Thyroid gland (tissue), 4 donors: ENCODE measurements around the gene CAPZB. TPM values are rescaled to one million over a fixed set of nuclear protein-coding genes. Genes with fewer than 3 reads are reported as not detected.

Experiments used
- DNase-seq, 2 donors: peaks; one replicate each; pipeline ENCODE4 v3.0.0-alpha.2; 2019
- H3K27ac ChIP-seq, 3 donors: fragments of 200-600 bp; sonication (generic); 1 replicate in 2 of 3; 2 replicates in 1 of 3; pipeline ENCODE4 v1.5.1; 2016 to 2019; ENCODE audit warnings: mild to moderate bottlenecking in 1 of 3, moderate library complexity in 1 of 3
- H3K27me3 ChIP-seq: fragments of 200-600 bp; sonication (generic); one replicate; pipeline ENCODE4 v1.5.1; 2019
- H3K36me3 ChIP-seq, 2 donors: fragments of 200-600 bp; sonication (generic); one replicate each; pipeline ENCODE4 v1.5.1; 2016 to 2019
- H3K4me1 ChIP-seq, 2 donors: fragments of 200-600 bp; sonication (generic); one replicate each; pipeline ENCODE4 v1.5.1; 2017 to 2019
- H3K4me3 ChIP-seq, 3 donors: fragments of 200-600 bp; sonication (generic); replicated peaks in 1 of 3; 1 replicate in 2 of 3; 2 replicates in 1 of 3; pipeline ENCODE4 v1.5.1; 2016; ENCODE audit warnings: mild to moderate bottlenecking in 1 of 3
- H3K9me3 ChIP-seq: fragments of 200-600 bp; sonication (generic); one replicate; pipeline ENCODE4 v1.5.1; 2017
- CTCF ChIP-seq, 6 experiments: fragments of 200-600 bp in 3 of 6; fragments of 450-650 bp in 3 of 6; sonication (generic) in 3 of 6; IDR thresholded peaks; one replicate each; pipeline ENCODE4 v1.5.1; 2016 to 2019; ENCODE audit warnings: antibody characterized with exemption in 6 of 6, mild to moderate bottlenecking in 2 of 6, inconsistent platforms in 1 of 6, moderate library complexity in 1 of 6
- POLR2A ChIP-seq, 2 donors: fragments of 450-650 bp; IDR thresholded peaks; one replicate each; pipeline ENCODE4 v1.6.1; 2017; ENCODE audit warnings: antibody characterized with exemption in 2 of 2, mild to moderate bottlenecking in 2 of 2, moderate library complexity in 1 of 2
- WGBS, 2 donors: methylation state at CpG; one replicate each; pipeline ENCODE4 v1.1.5; 2017; 5-methylcytosine and 5-hydroxymethylcytosine counted together
- intact Hi-C: fragments of 100-400 bp; cut with DNase I; formaldehyde crosslinking; loops from one replicate; pipeline ENCODE4 v1.15.1; 2023
- small RNA-seq: library from RNA; depleted of rRNA; stranded (forward); fragments of <200 nt; gene quantifications from one replicate; pipeline ENCODE3, GENCODE V24; 2016
- total RNA-seq, 4 donors: library from RNA; depleted of rRNA; stranded (reverse); fragments of >200 nt; gene quantifications; one replicate each; pipeline ENCODE4 v1.2.3, GENCODE V29; 2016

Gene CAPZB
- total RNA-seq, 4 donors from 2014 or later, result 75.4 to 116 (median 93.1) TPM

DNA sequence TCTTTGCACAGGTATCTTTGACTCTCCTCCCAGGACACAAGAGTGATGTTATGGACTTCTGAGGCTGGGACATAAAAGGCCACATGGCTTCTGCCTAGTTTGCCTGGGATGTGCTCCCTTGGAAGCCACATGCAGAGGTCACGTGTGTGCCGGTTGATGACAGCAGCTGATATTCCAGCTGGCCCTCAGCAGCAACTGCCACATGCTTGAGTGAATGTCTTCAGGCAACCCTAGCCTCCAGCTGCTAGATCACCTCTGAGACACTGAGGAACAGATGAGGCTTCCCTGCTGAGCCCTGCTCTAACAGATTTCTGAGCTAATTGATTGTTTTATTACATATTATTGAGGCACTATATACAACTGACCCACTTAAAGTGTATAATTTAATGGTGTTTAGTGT lies 185.1 kb downstream of the CAPZB start:
- H3K9me3 ChIP-seq, result no peaks in the 10 kb centered on the region
- WGBS, 2 donors, result 94 to 100% methylated on average over 2 of the region's 2 CpGs
- no peak for DNase-seq
- no peak for TF ChIP-seq POLR2A (IDR thresholded peaks at IDR 0.05)
- TF ChIP-seq CTCF (IDR thresholded peaks at IDR 0.05), result no peak
- no peaks in the 10 kb centered on the region for H3K4me1 ChIP-seq
- H3K36me3 ChIP-seq, result peaks cover 0 to 17% of the 10 kb centered on the region in 2 donors
- no peak overlapping the region for H3K27ac ChIP-seq
- intact Hi-C loops, result no loop called here
- no peak overlapping the region for H3K4me3 ChIP-seq
- H3K27me3 ChIP-seq, result no peaks in the 10 kb centered on the region

DNA sequence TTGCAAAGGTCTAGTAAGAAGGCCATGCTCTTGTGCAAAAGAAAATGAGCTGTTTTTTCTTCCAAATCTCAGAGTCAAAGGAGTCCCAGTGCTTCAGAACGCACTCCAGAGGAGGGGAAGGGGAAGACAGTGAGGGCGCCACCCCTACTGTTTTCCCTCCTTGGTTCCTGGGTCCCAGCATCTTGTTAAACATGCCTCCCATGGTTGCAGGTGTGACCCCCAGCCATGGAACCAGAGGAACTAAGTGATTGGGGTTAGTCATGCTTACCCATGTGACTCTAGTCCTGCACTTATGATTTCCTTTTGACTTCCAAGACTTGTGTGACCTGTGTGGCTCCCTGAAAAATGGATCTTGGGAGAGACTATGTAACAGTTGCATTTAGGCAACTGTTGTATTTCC lies 190.7 kb downstream of the CAPZB start:
- intact Hi-C loops, result no loop called here
- peaks cover 1 to 2% of the 10 kb centered on the region in 2 donors for H3K4me1 ChIP-seq
- H3K9me3 ChIP-seq, result no peaks in the 10 kb centered on the region
- no peaks in the 10 kb centered on the region for H3K36me3 ChIP-seq
- no peaks in the 10 kb centered on the region for H3K27me3 ChIP-seq
- WGBS, 2 donors, result 91 to 100% methylated on average over 2 of the region's 2 CpGs
- no peak overlapping the region for H3K27ac ChIP-seq
- no peak for DNase-seq
- TF ChIP-seq POLR2A (IDR thresholded peaks at IDR 0.05) (no peak), CTCF (IDR thresholded peaks at IDR 0.05) (no peak)
- no peak overlapping the region for H3K4me3 ChIP-seq

DNA sequence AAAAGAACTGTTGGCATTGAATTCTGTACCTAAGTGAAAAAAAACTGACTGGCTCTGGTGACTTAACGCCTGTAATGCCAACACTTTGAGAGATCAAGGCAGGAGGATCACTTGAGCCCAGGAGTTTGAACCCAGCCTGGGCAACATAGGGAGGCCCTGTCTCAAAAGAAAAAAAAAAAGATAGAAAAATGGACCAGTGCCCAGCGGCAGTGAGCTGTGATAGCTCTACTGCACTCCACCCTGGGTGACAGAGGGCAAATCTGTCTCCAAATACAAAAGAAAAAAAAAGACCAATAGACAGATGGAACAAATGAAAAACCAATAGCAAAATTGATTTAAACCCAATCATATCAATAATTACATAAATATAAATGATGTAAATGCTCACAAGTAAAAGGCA lies 196.1 kb downstream of the CAPZB start:
- Histone ChIP-seq H3K36me3 (no peaks in the 10 kb centered on the region), H3K4me1 (peaks cover 9 to 11% of the 10 kb centered on the region in 2 donors), H3K9me3 (no peaks in the 10 kb centered on the region), H3K4me3 (peak overlapping the region in 1 of 3 donors; percentile 36), H3K27me3 (no peaks in the 10 kb centered on the region), H3K27ac (no peak overlapping the region)
- DNase-seq, result peak; percentile 18 to 24
- WGBS, 2 donors, result 12 to 20% methylated on average over 2 of the region's 2 CpGs
- TF ChIP-seq CTCF (IDR thresholded peaks at IDR 0.05) (no peak), POLR2A (IDR thresholded peaks at IDR 0.05) (no peak)
- intact Hi-C loops, result no loop called here

Small RNA genes within 50 kb of the gene (small RNA-seq; reads per million reads assigned to genes)
- not detected for gene RN7SL277P
- gene RNU4-28P, result not detected
- gene RNU6-1099P, result not detected

Other genes with a start within 250 kb of the CAPZB start
- gene EMC1, start 234.0 kb downstream of the CAPZB start, total RNA-seq, result 10 to 100 TPM; 32.8 to 54.1 (median 43.0) TPM
- 10 to 100 TPM; 16.0 to 19.5 (median 17.5) TPM for gene MRTO4, start 233.7 kb downstream of the CAPZB start, total RNA-seq
- gene AKR7A3, start 196.8 kb downstream of the CAPZB start, total RNA-seq, result 1 to 10 TPM; 1.8 to 3.5 (median 2.3) TPM
- 100 to 1,000 TPM in 2 of 4 donors, 10 to 100 TPM in 2; 70.8 to 136 (median 110) TPM for gene AKR7A2, start 173.4 kb downstream of the CAPZB start, total RNA-seq
- gene SLC66A1, start 173.2 kb downstream of the CAPZB start, total RNA-seq, result 10 to 100 TPM; 17.6 to 24.6 (median 17.8) TPM
- 10 to 100 TPM; 29.4 to 70.4 (median 43.6) TPM for gene NBL1, start 158.8 kb upstream of the CAPZB start, total RNA-seq
- not detected for gene HTR6, start 179.3 kb upstream of the CAPZB start, total RNA-seq